Stimulated activated effector memory CD8-positive, alpha-beta T cell treated with anti-CD3 and anti-CD28 coated beads, Interleukin-12 subunit alpha, Interleukin-12 subunit beta, amount 100 ng/mL, for 72 hours (primary cell): ENCODE data around the gene XPNPEP1.

Source experiments
- ATAC-seq: fragments of 150-1000 bp; cut with Tn5 transposase; 2 replicates; pipeline ENCODE4 v1.10.0; 2021
- DNase-seq, 2 donors: peaks; one replicate each; pipeline ENCODE4 v3.0.0; 2021 to 2022; ENCODE audit warnings: low spot score in 2 of 2
- H3K27ac Mint-ChIP-seq: one replicate; pipeline ENCODE4 v1.8.0; 2022; ENCODE audit warnings: mild to moderate bottlenecking, mixed read lengths
- H3K36me3 Mint-ChIP-seq: one replicate; pipeline ENCODE4 v1.8.0; 2022; ENCODE audit warnings: mild to moderate bottlenecking, mixed read lengths
- H3K4me1 Mint-ChIP-seq: one replicate; pipeline ENCODE4 v1.8.0; 2022; ENCODE audit warnings: mixed read lengths
- H3K4me3 Mint-ChIP-seq: one replicate; pipeline ENCODE4 v1.8.0; 2022; ENCODE audit warnings: mild to moderate bottlenecking, mixed read lengths
- H3K9me3 Mint-ChIP-seq: one replicate; pipeline ENCODE4 v1.8.0; 2022; ENCODE audit warnings: mixed read lengths

XPNPEP1 gene

GRCh38 chr10:109852475-109853037 is 70.8 kb downstream of the XPNPEP1 start:
- Mint-ChIP-seq H3K4me3 (peak overlapping the region; percentile 4), H3K36me3 (no peaks in the 10 kb centered on the region), H3K4me1 (peaks cover 15% of the 10 kb centered on the region), H3K9me3 (no peaks in the 10 kb centered on the region), H3K27ac (no peak overlapping the region)
- ATAC-seq: peak; percentile 85
- DNase-seq: peak; percentile 70 to 87

- no peaks in the 10 kb centered on the region for H3K9me3 Mint-ChIP-seq
- peak; percentile 9 for ATAC-seq
- no peaks in the 10 kb centered on the region for H3K36me3 Mint-ChIP-seq
- DNase-seq: no peak
- peaks cover 15% of the 10 kb centered on the region for H3K4me1 Mint-ChIP-seq
- no peak overlapping the region for H3K27ac Mint-ChIP-seq
- no peak overlapping the region for H3K4me3 Mint-ChIP-seq
Measured at GRCh38 chr10:109851616-109852474, 71.5 kb downstream of the XPNPEP1 start.

- Mint-ChIP-seq H3K9me3 (no peaks in the 10 kb centered on the region), H3K27ac (no peak overlapping the region), H3K36me3 (no peaks in the 10 kb centered on the region), H3K4me3 (no peak overlapping the region), H3K4me1 (peaks cover 4% of the 10 kb centered on the region)
- ATAC-seq (no peak), DNase-seq (no peak)
Measured at GRCh38 chr10:109846832-109847231, 76.5 kb downstream of the XPNPEP1 start.

GRCh38 chr10:109845308-109845707 is 78.0 kb downstream of the XPNPEP1 start:
- Mint-ChIP-seq H3K4me3 (no peak overlapping the region), H3K27ac (no peak overlapping the region), H3K36me3 (no peaks in the 10 kb centered on the region), H3K4me1 (no peaks in the 10 kb centered on the region), H3K9me3 (no peaks in the 10 kb centered on the region)
- DNase-seq (no peak), ATAC-seq (no peak)

- no peak overlapping the region for H3K27ac Mint-ChIP-seq
- no peaks in the 10 kb centered on the region for H3K9me3 Mint-ChIP-seq
- no peaks in the 10 kb centered on the region for H3K4me1 Mint-ChIP-seq
- ATAC-seq (no peak), DNase-seq (no peak)
- H3K36me3 Mint-ChIP-seq: no peaks in the 10 kb centered on the region
- no peak overlapping the region for H3K4me3 Mint-ChIP-seq
Measured at GRCh38 chr10:109838592-109839244, 84.6 kb downstream of the XPNPEP1 start.

GRCh38 chr10:109837384-109837783 is 85.9 kb downstream of the XPNPEP1 start:
- Mint-ChIP-seq H3K36me3 (no peaks in the 10 kb centered on the region), H3K27ac (no peak overlapping the region), H3K4me1 (no peaks in the 10 kb centered on the region), H3K9me3 (no peaks in the 10 kb centered on the region), H3K4me3 (no peak overlapping the region)
- peak; percentile 76 for ATAC-seq
- DNase-seq: no peak

GRCh38 chr10:109835257-109835656 is 88.1 kb downstream of the XPNPEP1 start:
- Mint-ChIP-seq H3K9me3 (peaks cover 3% of the 10 kb centered on the region), H3K36me3 (no peaks in the 10 kb centered on the region), H3K4me3 (no peak overlapping the region), H3K4me1 (no peaks in the 10 kb centered on the region), H3K27ac (no peak overlapping the region)
- ATAC-seq: no peak
- no peak for DNase-seq

- Mint-ChIP-seq H3K4me3 (no peak overlapping the region), H3K27ac (no peak overlapping the region), H3K9me3 (peaks cover 3% of the 10 kb centered on the region), H3K36me3 (no peaks in the 10 kb centered on the region), H3K4me1 (no peaks in the 10 kb centered on the region)
- no peak for ATAC-seq
- no peak for DNase-seq
Measured at GRCh38 chr10:109831846-109832245, 91.5 kb downstream of the XPNPEP1 start.

GRCh38 chr10:109824206-109824605 is 99.1 kb downstream of the XPNPEP1 start:
- DNase-seq (no peak), ATAC-seq (no peak)
- Mint-ChIP-seq H3K36me3 (no peaks in the 10 kb centered on the region), H3K9me3 (no peaks in the 10 kb centered on the region), H3K27ac (no peak overlapping the region), H3K4me3 (no peak overlapping the region), H3K4me1 (no peaks in the 10 kb centered on the region)

- H3K27ac Mint-ChIP-seq: no peak overlapping the region
- no peaks in the 10 kb centered on the region for H3K36me3 Mint-ChIP-seq
- H3K4me3 Mint-ChIP-seq: no peak overlapping the region
- DNase-seq: no peak
- no peaks in the 10 kb centered on the region for H3K9me3 Mint-ChIP-seq
- ATAC-seq: no peak
- no peaks in the 10 kb centered on the region for H3K4me1 Mint-ChIP-seq
Measured at GRCh38 chr10:109823196-109823595, 100.1 kb downstream of the XPNPEP1 start.

- H3K36me3 Mint-ChIP-seq: no peaks in the 10 kb centered on the region
- H3K4me3 Mint-ChIP-seq: no peak overlapping the region
- DNase-seq (no peak), ATAC-seq (no peak)
- no peak overlapping the region for H3K27ac Mint-ChIP-seq
- H3K9me3 Mint-ChIP-seq: no peaks in the 10 kb centered on the region
- no peaks in the 10 kb centered on the region for H3K4me1 Mint-ChIP-seq
Measured at GRCh38 chr10:109821672-109822071, 101.6 kb downstream of the XPNPEP1 start.

- Mint-ChIP-seq H3K9me3 (no peaks in the 10 kb centered on the region), H3K4me1 (no peaks in the 10 kb centered on the region), H3K27ac (no peak overlapping the region), H3K36me3 (no peaks in the 10 kb centered on the region), H3K4me3 (no peak overlapping the region)
- DNase-seq (no peak), ATAC-seq (no peak)
Measured at GRCh38 chr10:109820620-109821405, 102.5 kb downstream of the XPNPEP1 start.

- ATAC-seq (no peak), DNase-seq (no peak)
- Mint-ChIP-seq H3K9me3 (no peaks in the 10 kb centered on the region), H3K4me1 (no peaks in the 10 kb centered on the region), H3K36me3 (no peaks in the 10 kb centered on the region), H3K27ac (no peak overlapping the region), H3K4me3 (no peak overlapping the region)
Measured at GRCh38 chr10:109819807-109820206, 103.5 kb downstream of the XPNPEP1 start.
